HL-60 (cell line): ENCODE measurements around the gene OSBPL10.

Experiments
- DNase-seq, 2 experiments: peaks; one replicate each; pipeline ENCODE4 v3.0.0-alpha.2; 2010 to 2020; ENCODE audit warnings: low read depth in 1 of 2, low spot score in 1 of 2
- H3K27ac ChIP-seq: fragments of 250-450 bp; sonication (Bioruptor Pico); replicated peaks from 2 replicates; pipeline ENCODE4 v1.5.1; 2020; ENCODE audit warnings: mild to moderate bottlenecking, moderate library complexity
- H3K27me3 ChIP-seq: fragments of 250-450 bp; sonication (Bioruptor Pico); 2 replicates; pipeline ENCODE4 v1.5.1; 2021; ENCODE audit warnings: mild to moderate bottlenecking, moderate library complexity; ENCODE audit not compliant: insufficient read depth, poor library complexity, severe bottlenecking
- H3K4me3 ChIP-seq: replicated peaks from 2 replicates; pipeline ENCODE4 v1.5.1; 2011; ENCODE audit warnings: mild to moderate bottlenecking, control low read depth, low read length; ENCODE audit not compliant: insufficient read depth
- GABPA ChIP-seq: IDR thresholded peaks from 2 replicates; pipeline ENCODE4 v1.6.1; 2012; ENCODE audit warnings: low read depth
- POLR2AphosphoS5 ChIP-seq: IDR thresholded peaks from 2 replicates; pipeline ENCODE4 v1.6.1; 2012; ENCODE audit warnings: low read depth
- REST ChIP-seq: IDR thresholded peaks from 2 replicates; pipeline ENCODE4 v1.6.1; 2012; ENCODE audit warnings: low read depth; ENCODE audit not compliant: insufficient replicate concordance
- SPI1 ChIP-seq: IDR thresholded peaks from 2 replicates; pipeline ENCODE4 v1.6.1; 2012; ENCODE audit warnings: low read depth, mild to moderate bottlenecking, borderline replicate concordance
- TF ChIP-seq, protein P1 (sequence below): IDR thresholded peaks from one replicate; pipeline ENCODE4 v1.5.1; 2011; ENCODE audit warnings: low read length, control low read depth, inconsistent platforms; ENCODE audit not compliant: insufficient read depth

Gene OSBPL10

GRCh38 chr3:31896648-31897433, 84.2 kb downstream of the OSBPL10 start:
- no peak for DNase-seq
- no peak overlapping the region for H3K27ac ChIP-seq
- TF ChIP-seq GABPA (no peak), SPI1 (no peak), POLR2AphosphoS5 (no peak), REST (no peak)
- TF ChIP-seq, protein P1, sequence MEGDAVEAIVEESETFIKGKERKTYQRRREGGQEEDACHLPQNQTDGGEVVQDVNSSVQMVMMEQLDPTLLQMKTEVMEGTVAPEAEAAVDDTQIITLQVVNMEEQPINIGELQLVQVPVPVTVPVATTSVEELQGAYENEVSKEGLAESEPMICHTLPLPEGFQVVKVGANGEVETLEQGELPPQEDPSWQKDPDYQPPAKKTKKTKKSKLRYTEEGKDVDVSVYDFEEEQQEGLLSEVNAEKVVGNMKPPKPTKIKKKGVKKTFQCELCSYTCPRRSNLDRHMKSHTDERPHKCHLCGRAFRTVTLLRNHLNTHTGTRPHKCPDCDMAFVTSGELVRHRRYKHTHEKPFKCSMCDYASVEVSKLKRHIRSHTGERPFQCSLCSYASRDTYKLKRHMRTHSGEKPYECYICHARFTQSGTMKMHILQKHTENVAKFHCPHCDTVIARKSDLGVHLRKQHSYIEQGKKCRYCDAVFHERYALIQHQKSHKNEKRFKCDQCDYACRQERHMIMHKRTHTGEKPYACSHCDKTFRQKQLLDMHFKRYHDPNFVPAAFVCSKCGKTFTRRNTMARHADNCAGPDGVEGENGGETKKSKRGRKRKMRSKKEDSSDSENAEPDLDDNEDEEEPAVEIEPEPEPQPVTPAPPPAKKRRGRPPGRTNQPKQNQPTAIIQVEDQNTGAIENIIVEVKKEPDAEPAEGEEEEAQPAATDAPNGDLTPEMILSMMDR: no peak
- peaks cover under 1% of the 10 kb centered on the region for H3K27me3 ChIP-seq
- H3K4me3 ChIP-seq: no peak overlapping the region

GRCh38 chr3:31896026-31896425, 85.0 kb downstream of the OSBPL10 start:
- Histone ChIP-seq H3K27me3 (peaks cover 4% of the 10 kb centered on the region), H3K27ac (no peak overlapping the region), H3K4me3 (no peak overlapping the region)
- no peak for DNase-seq
- TF ChIP-seq POLR2AphosphoS5 (no peak), REST (no peak), GABPA (no peak), SPI1 (no peak)
- TF ChIP-seq, protein P1: no peak

DNA sequence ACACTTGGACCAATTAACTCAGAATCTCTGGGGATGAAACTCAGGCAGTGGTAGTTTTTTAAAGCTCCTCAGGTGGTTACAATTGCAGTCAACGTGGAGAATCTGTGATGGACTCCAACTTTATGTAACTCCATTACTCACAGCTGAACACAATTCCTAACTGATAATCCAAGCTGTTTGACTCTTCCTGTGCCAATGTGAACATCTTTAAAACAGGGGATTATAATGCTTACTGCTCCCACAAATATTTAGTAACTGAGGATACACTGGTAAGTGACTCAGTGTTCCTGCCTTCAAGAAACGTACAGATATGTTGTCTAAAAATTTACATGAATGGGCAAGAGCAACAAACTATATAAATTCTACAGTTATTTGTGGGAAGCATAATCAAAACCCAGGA, 85.6 kb downstream of the OSBPL10 start:
- no peak overlapping the region for H3K4me3 ChIP-seq
- no peak for TF ChIP-seq SPI1
- TF ChIP-seq GABPA: no peak
- TF ChIP-seq REST: no peak
- no peak for TF ChIP-seq POLR2AphosphoS5
- TF ChIP-seq, protein P1: no peak
- H3K27ac ChIP-seq: no peak overlapping the region
- H3K27me3 ChIP-seq: peaks cover 4% of the 10 kb centered on the region
- no peak for DNase-seq
